Upper lobe of left lung (tissue), 6 donors: ENCODE data around the gene XXYLT1. TPM values are rescaled to one million over a fixed set of nuclear protein-coding genes. Genes with fewer than 3 reads are reported as not detected.

Experiments
- ATAC-seq, 2 donors: fragments of 200-7000 bp; cut with Tn5 transposase; one replicate each; pipeline ENCODE4 v1.9.1; 2022; ENCODE audit warnings: mild to moderate bottlenecking in 2 of 2, moderate library complexity in 2 of 2; ENCODE audit not compliant: low FRiP score in 2 of 2
- DNase-seq, 2 donors: peaks; one replicate each; pipeline ENCODE4 v3.0.0-alpha.2; 2019 to 2020
- H3K27ac ChIP-seq, 4 donors: fragments of 200-600 bp; sonication (generic); one replicate each; pipeline ENCODE4 v1.5.1; 2016 to 2019
- H3K27me3 ChIP-seq, 4 donors: fragments of 200-600 bp; sonication (generic); one replicate each; pipeline ENCODE4 v1.5.1; 2017 to 2019
- H3K36me3 ChIP-seq, 4 donors: fragments of 200-600 bp; sonication (generic); one replicate each; pipeline ENCODE4 v1.5.1; 2016 to 2019
- H3K4me1 ChIP-seq, 4 donors: fragments of 200-600 bp; sonication (generic); one replicate each; pipeline ENCODE4 v1.5.1; 2018 to 2019
- H3K4me3 ChIP-seq, 4 donors: fragments of 200-600 bp; sonication (generic); one replicate each; pipeline ENCODE4 v1.5.1; 2017 to 2019; ENCODE audit warnings: mild to moderate bottlenecking in 2 of 4, moderate library complexity in 1 of 4
- H3K9me3 ChIP-seq, 4 donors: fragments of 200-600 bp; sonication (generic); one replicate each; pipeline ENCODE4 v1.5.1; 2018 to 2019
- EP300 ChIP-seq, 4 donors: sonication (generic); formaldehyde crosslinking; IDR thresholded peaks; one replicate each; pipeline ENCODE4 v1.5.1; 2017; ENCODE audit warnings: antibody characterized with exemption in 4 of 4, control low read depth in 2 of 4
- POLR2A ChIP-seq, 4 donors: fragments of 450-650 bp; IDR thresholded peaks; one replicate each; pipeline ENCODE4 v1.5.1; 2016 to 2017; ENCODE audit warnings: antibody characterized with exemption in 4 of 4, mild to moderate bottlenecking in 2 of 4
- POLR2AphosphoS5 ChIP-seq, 2 donors: sonication (generic); formaldehyde crosslinking; IDR thresholded peaks; one replicate each; pipeline ENCODE4 v1.5.1; 2017; ENCODE audit warnings: antibody characterized with exemption in 2 of 2
- WGBS, 2 donors: methylation state at CpG; one replicate each; pipeline ENCODE4 v1.1.5; 2017 to 2018; 5-methylcytosine and 5-hydroxymethylcytosine counted together
- total RNA-seq, 6 donors: library from RNA; depleted of rRNA in 4 of 6; stranded (reverse); fragments of >200 nt in 4 of 6; gene quantifications; one replicate each; pipeline versions ENCODE4 v1.1.0 to v1.2.1, GENCODE V29; 2016 to 2021
- TF ChIP-seq, protein P1 (sequence below), 6 experiments: fragments of 450-650 bp in 4 of 6; fragments of 200-600 bp in 2 of 6; sonication (generic) in 2 of 6; IDR thresholded peaks; one replicate each; pipeline ENCODE4 v1.5.1; 2016 to 2019; ENCODE audit warnings: antibody characterized with exemption in 6 of 6
- donor health status: DM: no; HTN: no; CAD: no; lungs with moderate emphysema.
- donor health status: DM: no; HTN: yes; CAD: no; lungs with severe emphysema.

XXYLT1 gene
- total RNA-seq, 6 donors from 2014 or later = 6.3 to 9.6 (median 8.6) TPM

DNA sequence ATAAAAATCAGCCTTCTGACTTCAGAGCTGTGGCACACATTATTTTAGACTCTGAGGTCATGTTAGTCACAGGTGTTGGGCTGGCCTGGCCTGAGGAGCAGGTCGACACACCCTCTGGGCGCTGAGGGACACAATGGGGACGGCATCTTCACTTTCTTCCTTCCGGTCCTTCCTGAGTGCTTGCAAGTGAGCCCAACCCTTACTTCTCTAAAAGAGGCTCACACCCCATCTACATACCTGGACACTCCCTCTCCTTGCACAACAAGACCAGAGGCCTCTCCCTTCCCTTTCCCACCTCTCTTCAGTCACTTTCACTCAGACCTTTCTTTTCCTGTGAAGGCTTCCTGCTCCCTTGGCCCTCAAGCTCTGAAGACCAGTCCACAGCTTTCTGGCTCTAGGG is 85.4 kb downstream of the XXYLT1 start:
- TF ChIP-seq EP300 (IDR thresholded peaks at IDR 0.05) (no peak), POLR2AphosphoS5 (IDR thresholded peaks at IDR 0.05) (no peak), POLR2A (IDR thresholded peaks at IDR 0.05) (no peak)
- TF ChIP-seq, protein P1, sequence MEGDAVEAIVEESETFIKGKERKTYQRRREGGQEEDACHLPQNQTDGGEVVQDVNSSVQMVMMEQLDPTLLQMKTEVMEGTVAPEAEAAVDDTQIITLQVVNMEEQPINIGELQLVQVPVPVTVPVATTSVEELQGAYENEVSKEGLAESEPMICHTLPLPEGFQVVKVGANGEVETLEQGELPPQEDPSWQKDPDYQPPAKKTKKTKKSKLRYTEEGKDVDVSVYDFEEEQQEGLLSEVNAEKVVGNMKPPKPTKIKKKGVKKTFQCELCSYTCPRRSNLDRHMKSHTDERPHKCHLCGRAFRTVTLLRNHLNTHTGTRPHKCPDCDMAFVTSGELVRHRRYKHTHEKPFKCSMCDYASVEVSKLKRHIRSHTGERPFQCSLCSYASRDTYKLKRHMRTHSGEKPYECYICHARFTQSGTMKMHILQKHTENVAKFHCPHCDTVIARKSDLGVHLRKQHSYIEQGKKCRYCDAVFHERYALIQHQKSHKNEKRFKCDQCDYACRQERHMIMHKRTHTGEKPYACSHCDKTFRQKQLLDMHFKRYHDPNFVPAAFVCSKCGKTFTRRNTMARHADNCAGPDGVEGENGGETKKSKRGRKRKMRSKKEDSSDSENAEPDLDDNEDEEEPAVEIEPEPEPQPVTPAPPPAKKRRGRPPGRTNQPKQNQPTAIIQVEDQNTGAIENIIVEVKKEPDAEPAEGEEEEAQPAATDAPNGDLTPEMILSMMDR (IDR thresholded peaks at IDR 0.05) = no peak
- H3K9me3 ChIP-seq = no peaks in the 10 kb centered on the region
- H3K4me3 ChIP-seq = no peak overlapping the region
- ATAC-seq (peak in 1 of 2 donors; percentile 88), DNase-seq (peak in 1 of 2 donors; percentile 73)
- WGBS, 2 donors = 48 to 53% methylated on average over 4 of the region's 4 CpGs
- H3K27me3 ChIP-seq = no peaks in the 10 kb centered on the region
- peaks cover 33 to 55% (median 34%) of the 10 kb centered on the region in 4 donors for H3K4me1 ChIP-seq
- H3K36me3 ChIP-seq = no peaks in the 10 kb centered on the region
- peak overlapping the region in 2 of 4 donors; percentile 17 to 69 for H3K27ac ChIP-seq

DNA sequence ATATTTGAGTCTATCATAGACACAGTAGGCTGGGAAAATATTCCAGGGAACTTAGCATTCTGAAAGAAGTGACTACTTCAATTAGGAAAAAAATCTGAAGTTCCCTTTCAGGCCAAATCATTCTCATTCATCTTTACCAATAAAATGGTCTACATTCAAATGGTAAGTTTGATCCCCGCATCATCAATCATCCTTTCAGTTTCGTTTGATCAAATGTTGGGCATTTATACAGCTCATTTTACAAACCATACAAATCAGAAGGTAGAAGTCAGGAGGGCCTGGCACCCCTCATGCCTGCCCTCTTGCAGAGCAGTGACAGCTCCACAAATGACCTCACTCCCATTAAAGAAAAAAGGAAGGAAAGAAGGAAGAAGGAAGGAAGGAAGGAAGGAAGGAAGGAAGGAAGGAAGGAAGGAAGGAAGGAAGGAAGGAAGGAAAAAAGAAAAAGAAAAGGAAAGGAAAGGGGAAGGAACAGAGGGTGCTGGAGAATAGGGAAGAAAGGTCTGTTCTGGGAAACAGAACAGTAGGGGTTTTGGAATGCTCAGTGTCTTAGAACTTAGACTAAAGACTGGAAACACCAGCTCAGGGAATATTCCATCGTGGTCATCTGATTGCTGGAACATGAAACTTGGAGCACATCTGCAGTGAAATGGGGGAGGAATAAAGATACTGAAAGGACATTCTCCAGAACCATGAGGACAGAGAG is 86.1 kb downstream of the XXYLT1 start:
- 82 to 84% methylated on average over 3 of the region's 3 CpGs for WGBS, 2 donors
- peaks cover 40 to 62% (median 41%) of the 10 kb centered on the region in 4 donors for H3K4me1 ChIP-seq
- no peak for TF ChIP-seq EP300 (IDR thresholded peaks at IDR 0.05)
- TF ChIP-seq POLR2A (IDR thresholded peaks at IDR 0.05) = no peak
- TF ChIP-seq, protein P1 (IDR thresholded peaks at IDR 0.05) = no peak
- TF ChIP-seq POLR2AphosphoS5 (IDR thresholded peaks at IDR 0.05) = no peak

DNA sequence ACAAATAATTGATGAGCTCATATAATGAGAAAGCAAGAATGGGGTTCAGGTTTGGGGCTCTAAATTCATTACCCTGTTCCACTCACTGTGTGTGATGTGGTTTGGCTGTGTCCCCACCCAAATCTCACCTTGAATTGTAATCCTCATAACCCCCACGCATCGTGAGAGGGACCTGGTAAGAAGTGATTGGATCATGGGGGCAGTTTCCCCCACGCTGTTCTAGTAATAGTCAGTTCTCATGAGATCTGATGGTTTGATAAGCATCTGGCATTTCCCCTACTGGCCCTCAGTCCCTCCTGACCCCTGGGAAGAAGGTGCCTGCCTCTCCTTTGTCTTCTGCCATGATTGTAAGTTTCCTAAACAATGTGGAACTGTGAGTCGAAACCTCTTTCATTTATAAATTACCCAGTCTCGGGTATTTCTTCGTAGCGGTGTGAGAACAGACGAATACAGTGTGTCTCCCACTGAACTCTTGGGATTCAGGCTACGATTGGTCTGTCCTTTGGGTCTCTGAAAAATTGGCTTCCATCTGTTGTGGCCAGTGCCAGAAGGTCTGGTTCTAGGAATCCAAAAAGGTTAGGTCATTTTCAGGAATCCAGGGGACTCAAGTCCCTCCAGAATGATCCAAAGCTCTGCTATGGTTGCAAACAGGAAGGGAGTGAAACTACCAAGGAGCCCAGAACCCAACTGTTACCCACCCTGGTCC is 87.7 kb downstream of the XXYLT1 start:
- H3K4me1 ChIP-seq = peaks cover 48 to 75% (median 54%) of the 10 kb centered on the region in 4 donors
- no peak for ATAC-seq
- WGBS, 2 donors = 75 to 84% methylated on average over 9 of the region's 9 CpGs
- H3K4me3 ChIP-seq = no peak overlapping the region
- no peaks in the 10 kb centered on the region for H3K9me3 ChIP-seq
- DNase-seq = no peak
- no peaks in the 10 kb centered on the region for H3K36me3 ChIP-seq
- peak overlapping the region in 2 of 4 donors; percentile 31 to 58 for H3K27ac ChIP-seq
- TF ChIP-seq POLR2AphosphoS5 (IDR thresholded peaks at IDR 0.05) (no peak), POLR2A (IDR thresholded peaks at IDR 0.05) (no peak), EP300 (IDR thresholded peaks at IDR 0.05) (no peak)
- TF ChIP-seq, protein P1 (IDR thresholded peaks at IDR 0.05) = no peak
- H3K27me3 ChIP-seq = no peaks in the 10 kb centered on the region

More for the DNA sequence above, 86.1 kb downstream of the XXYLT1 start:
- DNase-seq = no peak
- Histone ChIP-seq H3K36me3 (no peaks in the 10 kb centered on the region), H3K27me3 (no peaks in the 10 kb centered on the region), H3K9me3 (no peaks in the 10 kb centered on the region), H3K4me3 (no peak overlapping the region), H3K27ac (peak overlapping the region in 1 of 4 donors; percentile 17)
- ATAC-seq = no peak

DNA sequence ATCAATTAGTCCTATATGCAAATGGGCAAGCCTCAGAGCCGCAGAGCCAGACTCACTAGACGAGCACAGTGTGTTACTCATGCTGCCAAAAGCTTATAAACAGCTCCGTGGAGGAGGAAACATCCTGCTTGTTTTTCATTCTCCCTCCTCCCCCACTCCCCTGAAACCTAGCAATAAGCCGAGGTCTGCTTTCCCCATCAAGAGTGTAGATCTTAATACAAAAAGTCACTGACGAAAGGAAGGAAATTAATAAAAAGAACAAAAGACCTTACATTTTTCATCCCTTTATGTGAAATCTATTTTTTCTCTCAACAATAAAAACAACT is 88.5 kb downstream of the XXYLT1 start:
- WGBS, 2 donors = 37 to 42% methylated on average over 5 of the region's 5 CpGs
- Histone ChIP-seq H3K4me3 (no peak overlapping the region), H3K36me3 (no peaks in the 10 kb centered on the region), H3K27me3 (no peaks in the 10 kb centered on the region), H3K9me3 (no peaks in the 10 kb centered on the region), H3K4me1 (peaks cover 44 to 73% (median 55%) of the 10 kb centered on the region in 4 donors), H3K27ac (peak overlapping the region in 2 of 4 donors; percentile 31 to 58)
- ATAC-seq (peak in 1 of 2 donors; percentile 40), DNase-seq (no peak)
- TF ChIP-seq, protein P1 (IDR thresholded peaks at IDR 0.05) = no peak
- no peak for TF ChIP-seq EP300 (IDR thresholded peaks at IDR 0.05)
- no peak for TF ChIP-seq POLR2A (IDR thresholded peaks at IDR 0.05)
- TF ChIP-seq POLR2AphosphoS5 (IDR thresholded peaks at IDR 0.05) = no peak
